ENCODE results near the gene ABO. TPM values are rescaled to one million over a fixed set of nuclear protein-coding genes. Genes with fewer than 3 reads are reported as not detected.
"Not testable (repeated sequence)": the region's sequence is repeated elsewhere in the genome, so short reads cannot be mapped to it uniquely, and the experiment has no call there.

ABO gene
- total RNA-seq (2014; rRNA removed; shearing (Covaris generic)) = not detected in 2 replicates
- polyA plus RNA-seq (2015; cell fraction: cytosol; rRNA removed) = not detected in 2 replicates
- not detected in 2 replicates for polyA plus RNA-seq (2015; cell fraction: nucleus; rRNA removed)

DNA sequence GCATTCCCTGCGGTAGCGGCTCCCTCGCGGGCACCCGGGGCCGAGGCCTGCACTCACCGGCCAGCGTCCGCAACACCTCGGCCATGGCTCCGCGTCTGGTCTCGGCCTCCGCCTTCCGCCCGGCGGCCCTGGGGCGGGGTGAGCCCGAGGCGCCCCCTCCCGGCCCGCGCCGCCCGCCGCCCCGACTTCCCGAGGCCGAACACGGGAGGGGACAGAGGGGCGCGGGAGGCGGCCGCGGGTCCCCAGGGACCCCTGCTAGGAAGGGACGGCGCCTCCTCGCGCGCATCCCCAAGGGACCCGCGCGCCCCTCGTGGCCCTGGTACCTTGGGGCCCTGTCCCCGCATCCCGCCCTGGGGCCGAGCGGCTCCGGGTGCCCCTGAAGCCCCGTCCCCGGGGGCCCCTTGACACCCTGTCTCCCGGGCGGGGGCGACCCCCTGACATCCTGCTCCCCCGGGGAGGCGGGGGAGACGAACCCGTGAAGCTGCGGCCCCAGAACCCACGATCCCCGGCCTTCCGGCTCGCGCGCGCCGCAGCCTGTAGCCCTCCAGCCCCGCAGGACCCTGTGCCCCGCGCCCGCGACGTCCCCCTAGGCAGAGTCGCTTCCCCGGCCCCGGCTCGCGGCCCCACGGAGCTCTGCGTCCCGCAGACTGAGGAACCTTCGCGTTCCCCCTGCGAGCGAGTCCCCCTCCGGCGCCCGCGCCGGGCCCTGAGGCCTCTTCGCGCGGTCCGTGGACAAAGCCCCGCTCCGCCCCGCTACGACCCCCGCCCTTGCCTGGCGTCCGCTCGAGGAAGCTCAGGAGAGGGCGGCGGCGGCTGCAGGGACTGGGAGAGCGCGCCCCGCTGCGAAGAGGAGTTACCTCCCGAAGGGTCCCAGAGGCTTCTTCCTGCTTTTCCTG is at the start of gene ABO:
Gene ABO (minus strand): TSS at position 97 of the 896 bp plus-strand sequence.
- DNase-seq (ENCODE audit: low read depth) = no peak

DNA sequence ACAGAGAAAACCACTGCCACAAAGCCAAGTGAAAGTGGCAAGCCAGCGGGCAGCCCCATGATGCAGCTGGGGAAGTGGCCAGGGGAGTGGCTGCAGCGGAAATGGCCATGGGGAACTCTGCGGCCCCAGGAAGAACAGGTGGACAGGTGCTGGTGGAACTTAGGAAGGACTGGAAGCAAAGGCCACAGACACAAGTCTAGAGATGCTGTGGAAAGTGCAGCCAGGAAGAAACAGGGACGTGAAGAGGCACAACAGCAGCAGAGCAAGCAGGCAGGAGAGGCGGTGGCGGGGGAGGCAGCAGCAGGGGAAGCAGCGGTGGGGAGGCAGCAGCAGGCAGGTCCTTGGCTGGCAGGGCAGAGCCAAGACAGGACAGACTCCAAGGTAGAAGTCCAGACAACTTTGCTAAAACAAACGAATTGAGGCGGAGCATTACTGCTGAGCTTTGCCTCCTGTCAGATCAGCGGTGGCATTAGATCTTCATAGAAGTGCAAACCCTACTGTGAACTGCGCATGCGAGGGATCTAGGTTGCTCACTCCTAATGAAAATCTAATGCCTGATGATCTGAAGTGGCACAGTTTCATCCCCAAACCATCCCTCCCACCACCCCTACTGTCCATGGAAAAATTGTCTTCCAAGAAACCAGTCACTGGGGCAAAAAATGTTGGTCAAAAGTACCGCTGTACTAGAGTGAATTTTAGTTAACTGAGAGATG is 49.1 kb upstream of the ABO start:
- no peak for DNase-seq (ENCODE audit: low read depth)

GRCh38 chr9:133323211-133323610 is 48.2 kb upstream of the ABO start:
- DNase-seq (ENCODE audit: low read depth) = no peak

DNA sequence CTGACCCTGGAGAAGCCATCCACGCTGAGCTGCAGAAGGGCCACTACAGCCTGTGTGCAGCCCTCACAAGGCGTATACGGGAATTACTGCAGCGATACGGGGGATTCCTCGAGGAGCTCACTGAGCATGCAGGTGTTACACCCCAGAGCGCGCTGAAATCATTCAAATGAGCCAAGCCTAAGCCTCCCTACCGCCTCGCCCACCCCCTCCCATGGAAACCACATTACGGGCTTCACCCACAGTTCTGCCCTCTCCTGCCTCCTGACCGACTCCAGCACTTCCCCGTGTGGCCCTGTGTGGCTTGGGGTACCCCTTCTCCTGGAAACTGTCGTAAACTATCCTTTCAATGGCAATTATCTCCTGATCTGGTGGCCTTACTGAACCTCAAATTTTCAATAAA is 47.7 kb upstream of the ABO start:
- DNase-seq (ENCODE audit: low read depth) = no peak

DNA sequence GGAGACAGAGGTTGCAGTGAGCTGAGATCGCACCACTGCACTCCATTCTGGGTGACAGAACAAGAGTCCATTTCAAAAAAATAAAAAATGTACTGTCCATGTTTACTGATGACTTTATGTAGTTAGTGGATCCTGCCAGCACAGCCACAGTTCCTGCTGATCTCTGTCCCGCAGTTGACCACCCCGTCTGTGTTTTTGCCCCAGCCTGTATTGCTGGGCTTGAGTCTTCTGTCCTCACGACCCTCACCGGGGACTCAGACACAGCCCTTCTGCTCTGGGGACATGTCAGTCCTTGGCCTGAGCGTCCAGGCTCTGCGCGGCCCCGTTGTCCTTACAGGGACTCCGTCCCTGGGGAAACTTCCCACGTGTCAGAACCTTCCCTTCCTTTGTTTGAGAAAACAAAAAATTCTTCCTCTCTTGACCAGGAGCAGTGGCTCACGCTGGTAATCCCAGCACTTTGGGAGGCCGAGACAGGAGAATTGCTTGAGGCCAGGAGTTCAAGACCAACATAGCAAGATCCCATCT is 46.5 kb upstream of the ABO start:
- DNase-seq (ENCODE audit: low read depth) = no peak

DNA sequence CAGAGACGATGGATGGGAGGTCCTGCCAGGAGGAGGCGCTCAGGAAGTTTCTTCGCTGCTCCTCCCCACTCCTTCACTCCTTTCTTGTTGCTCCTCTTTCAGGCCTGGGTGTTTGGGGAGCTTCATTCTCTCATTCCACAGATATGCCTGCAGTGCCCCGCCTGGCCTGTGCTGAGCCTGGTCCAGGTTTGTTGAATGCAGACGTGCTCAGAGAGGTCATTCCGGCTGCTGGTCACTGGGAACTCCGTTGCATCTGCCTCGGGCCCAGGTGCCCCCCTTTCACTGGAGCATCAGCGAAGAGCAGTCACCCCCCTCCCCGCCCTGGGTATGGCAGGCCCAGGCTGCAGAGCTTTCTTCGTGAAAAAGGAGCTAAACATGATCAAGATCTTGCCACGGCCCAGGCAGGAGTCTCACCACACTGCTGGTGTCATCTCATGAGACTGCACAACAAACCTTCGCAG is 45.5 kb upstream of the ABO start:
- no peak for DNase-seq (ENCODE audit: low read depth)

DNA sequence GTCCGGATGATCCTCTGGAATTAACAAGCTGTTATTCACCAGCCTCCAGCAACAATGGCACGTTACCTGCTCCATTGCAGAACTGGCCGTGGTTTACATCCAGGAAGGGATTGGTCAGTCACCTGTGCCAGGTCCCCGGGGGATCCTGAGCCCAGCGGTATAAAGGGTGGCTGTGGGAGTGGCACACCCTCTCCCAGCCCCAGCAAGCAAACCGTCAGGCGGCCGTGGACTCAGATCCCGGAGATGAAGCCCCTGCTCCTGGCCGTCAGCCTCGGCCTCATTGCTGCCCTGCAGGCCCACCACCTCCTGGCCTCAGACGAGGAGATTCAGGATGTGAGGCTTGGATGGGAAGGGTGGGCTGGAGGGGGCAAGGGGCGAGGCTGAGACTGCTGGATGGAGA is 42.5 kb upstream of the ABO start:
- DNase-seq (ENCODE audit: low read depth) = not testable (repeated sequence)

- no peak for DNase-seq (ENCODE audit: low read depth)
These were observed 41.0 kb upstream of the ABO start for GRCh38 chr9:133315997-133316396.

GRCh38 chr9:133309608-133310007 is 34.6 kb upstream of the ABO start:
- no peak for DNase-seq (ENCODE audit: low read depth)

GRCh38 chr9:133307301-133307700 is 32.3 kb upstream of the ABO start:
- no peak for DNase-seq (ENCODE audit: low read depth)

- peak; percentile 62 for DNase-seq (ENCODE audit: low read depth)
These were observed 31.5 kb upstream of the ABO start for GRCh38 chr9:133306242-133307204.

GRCh38 chr9:133305731-133306130 is 30.7 kb upstream of the ABO start:
- DNase-seq (ENCODE audit: low read depth) = no peak

DNA sequence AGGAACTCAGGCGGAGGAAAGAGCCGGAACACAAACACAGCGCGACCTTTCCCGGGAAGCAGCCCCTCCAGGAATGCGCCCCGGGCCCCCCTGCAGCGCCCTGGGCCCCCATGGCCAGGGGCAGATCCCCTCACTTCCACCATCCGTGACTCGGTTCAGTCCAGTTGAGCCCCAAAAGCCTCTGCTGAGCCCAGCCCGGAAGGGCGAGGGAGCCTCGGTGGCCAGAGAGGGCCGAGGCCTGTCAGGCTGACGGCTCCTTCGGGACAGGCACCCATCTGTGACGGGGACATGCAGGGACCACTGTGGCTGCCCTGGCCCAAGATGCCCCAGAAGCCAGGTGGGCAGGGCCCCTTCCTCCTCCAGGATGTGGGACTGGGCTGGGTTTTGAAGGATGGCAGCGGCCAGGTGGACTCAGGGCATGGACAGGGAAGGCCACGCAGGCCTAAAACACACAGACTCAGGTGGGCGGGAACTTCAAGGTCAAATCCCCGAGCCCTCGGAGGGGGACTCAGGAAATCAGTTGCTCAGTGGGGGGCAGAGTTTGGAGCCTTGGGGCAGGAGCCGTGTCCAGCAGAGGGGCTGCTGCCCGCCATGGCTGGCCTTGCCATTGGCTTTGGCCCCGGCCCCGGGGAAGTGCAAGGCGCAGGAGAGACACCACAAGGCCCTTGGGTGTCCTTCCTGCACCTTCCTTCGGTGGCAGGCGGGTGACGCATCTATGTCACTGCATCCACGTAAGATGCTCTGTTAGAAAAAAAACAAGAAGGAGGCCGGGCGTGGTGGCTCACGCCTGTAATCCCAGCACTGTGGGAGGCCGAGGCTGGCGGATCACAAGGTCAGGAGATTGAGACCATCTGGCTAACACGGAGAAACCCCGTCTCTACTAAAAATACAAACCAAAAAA is 29.7 kb upstream of the ABO start:
- DNase-seq (ENCODE audit: low read depth) = no peak

DNA sequence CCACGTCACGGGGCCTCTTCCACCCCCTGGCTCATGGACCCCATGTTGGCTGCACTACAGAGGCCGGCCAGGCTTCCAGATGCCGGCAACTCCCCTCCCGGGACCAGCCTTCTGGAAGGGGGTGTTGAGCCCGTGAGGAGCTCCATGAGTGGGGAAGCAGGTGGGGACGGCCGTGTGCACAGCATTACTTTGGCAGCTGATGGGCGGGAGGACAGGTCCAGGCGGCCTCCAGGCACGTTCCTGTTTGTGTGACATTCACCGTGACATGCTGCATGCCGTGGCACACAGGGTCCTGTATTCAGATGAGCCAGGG is 29.1 kb upstream of the ABO start:
- no peak for DNase-seq (ENCODE audit: low read depth)

GRCh38 chr9:133303266-133304157 is 28.5 kb upstream of the ABO start:
- DNase-seq (ENCODE audit: low read depth) = no peak

- no peak for DNase-seq (ENCODE audit: low read depth)
These were observed 26.5 kb upstream of the ABO start for GRCh38 chr9:133301253-133302230.

DNA sequence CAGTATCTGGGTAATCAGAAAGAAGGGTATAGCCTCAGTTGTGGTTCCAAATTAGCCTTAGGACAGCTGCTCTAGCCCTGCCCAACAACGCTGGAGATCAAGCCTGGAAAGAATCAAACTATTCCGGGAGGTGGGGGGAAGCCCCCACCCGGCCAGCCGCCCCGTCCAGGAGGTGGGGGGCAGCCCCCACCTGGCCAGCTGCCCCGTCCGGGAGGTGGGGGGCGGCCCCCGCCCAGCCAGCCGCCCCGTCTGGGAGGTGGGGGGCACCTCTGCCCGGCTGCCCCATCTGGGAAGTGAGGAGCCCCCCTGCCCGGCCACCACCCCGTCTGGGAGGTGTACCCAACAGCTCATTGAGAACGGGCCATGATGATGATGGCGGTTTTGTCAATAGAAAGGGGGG is 25.0 kb upstream of the ABO start:
- not testable (repeated sequence) for DNase-seq (ENCODE audit: low read depth)

DNA sequence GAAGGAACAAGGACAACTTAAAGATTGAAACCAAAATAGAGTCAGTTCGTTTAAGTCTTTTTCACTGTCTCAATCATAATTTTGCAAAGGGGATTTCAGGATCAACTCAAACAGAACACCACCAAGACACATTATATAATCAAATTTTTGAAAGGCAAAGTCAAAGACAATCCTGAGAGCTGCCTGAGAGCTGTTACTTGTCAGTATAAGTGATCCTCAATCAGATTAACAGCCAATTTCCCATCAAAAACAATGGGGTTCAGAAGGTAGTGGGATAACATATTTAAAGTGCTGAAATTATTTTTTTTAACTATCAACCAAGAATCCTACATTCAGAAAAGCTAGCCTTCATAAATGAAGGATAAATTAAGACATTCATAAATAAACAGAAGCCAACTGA is 19.3 kb upstream of the ABO start:
- no peak for DNase-seq (ENCODE audit: low read depth)
